Measurements from ENCODE around the gene WWOX. TPM values are rescaled to one million over a fixed set of nuclear protein-coding genes. Genes with fewer than 3 reads are reported as not detected.

The WWOX gene
- total RNA-seq, 1 experiment from 2014 or later = 38.9 TPM

DNA sequence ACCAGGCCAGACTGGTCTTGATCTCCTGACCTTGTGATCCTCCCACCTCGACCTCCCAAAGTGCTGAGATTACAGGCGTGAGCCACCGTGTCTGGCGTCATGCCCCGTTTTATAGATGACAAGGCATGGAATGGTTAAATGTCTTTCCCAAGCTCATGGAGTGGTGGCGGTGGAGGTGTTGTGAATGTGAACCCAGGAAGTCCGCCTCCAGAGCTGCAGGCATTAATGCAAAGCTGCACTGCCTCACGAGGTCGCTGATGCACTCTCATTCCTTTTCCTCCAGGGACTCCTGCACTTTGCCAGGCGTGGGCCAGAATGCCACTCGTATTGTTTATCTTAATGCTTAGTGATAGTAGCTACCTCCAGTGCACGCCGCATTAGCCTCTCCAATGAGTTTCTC lies 149.6 kb downstream of the WWOX start:
- in situ Hi-C loops (cut with HindIII; ENCODE audit: low sequenced_read_pairs) = no loop called here
- peak; percentile 60 for DNase-seq (ENCODE audit: low spot score)

DNA sequence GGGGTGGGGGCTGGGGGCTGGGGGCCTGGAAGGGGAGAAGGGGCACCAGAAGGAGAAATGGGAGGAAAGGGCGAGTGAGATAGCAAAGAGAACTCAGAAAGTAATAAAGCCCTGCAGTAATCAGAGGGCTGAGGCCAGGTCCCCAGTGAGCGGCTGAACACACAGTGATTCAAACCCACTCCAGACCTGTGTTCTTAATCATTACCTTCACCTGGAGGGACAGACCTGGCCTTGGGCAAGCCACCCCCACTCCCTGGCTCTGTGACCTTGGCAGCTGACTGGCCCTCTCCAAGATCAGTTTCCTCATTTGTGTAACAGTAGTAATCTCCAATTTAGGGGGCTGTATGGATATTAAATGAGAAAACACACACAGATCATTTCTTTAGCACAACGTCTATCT lies 150.4 kb downstream of the WWOX start:
- DNase-seq (ENCODE audit: low spot score) = no peak
- in situ Hi-C loops (cut with HindIII; ENCODE audit: low sequenced_read_pairs) = no loop called here

DNA sequence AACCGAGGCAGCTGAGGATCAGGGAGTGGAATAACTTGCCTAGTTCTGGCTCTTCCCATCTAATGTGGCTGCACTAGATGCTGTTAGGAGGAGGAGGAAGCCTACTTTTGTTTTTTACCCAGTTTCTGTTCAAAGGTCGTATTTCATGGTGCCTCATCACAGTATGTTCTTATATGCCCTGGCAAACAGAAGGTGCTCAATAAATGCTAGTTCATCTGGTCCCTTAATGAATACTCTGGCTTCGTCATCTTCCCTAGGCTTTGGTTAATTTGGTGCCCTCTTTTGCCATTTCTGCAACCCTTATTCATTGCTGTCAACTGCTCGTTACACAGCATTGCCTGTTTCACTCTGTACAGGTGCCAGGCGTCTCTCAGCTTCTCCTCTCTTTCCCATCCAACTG lies 151.7 kb downstream of the WWOX start:
- in situ Hi-C loops (cut with HindIII; ENCODE audit: low sequenced_read_pairs) = no loop called here
- no peak for DNase-seq (ENCODE audit: low spot score)

DNA sequence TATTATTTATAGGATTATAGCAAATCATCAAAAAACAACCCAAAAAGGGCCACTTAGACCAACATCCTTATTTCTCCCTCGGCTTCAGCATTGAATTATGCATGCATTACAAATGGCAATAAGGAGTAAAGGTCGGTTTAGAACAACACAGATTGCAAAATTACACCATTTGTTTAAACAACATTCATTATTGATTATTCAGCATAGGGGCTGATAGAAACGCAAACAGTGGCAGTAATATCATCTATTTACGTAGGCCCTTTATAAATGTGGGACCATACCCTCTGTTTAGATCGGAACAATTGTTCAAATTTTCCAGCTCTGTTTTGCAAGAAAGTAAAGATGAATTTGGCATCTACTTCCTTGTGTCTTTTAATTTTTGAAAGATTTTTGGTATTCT lies 153.3 kb downstream of the WWOX start:
- no peak for DNase-seq (ENCODE audit: low spot score)
- in situ Hi-C loops (cut with HindIII; ENCODE audit: low sequenced_read_pairs) = no loop called here

DNA sequence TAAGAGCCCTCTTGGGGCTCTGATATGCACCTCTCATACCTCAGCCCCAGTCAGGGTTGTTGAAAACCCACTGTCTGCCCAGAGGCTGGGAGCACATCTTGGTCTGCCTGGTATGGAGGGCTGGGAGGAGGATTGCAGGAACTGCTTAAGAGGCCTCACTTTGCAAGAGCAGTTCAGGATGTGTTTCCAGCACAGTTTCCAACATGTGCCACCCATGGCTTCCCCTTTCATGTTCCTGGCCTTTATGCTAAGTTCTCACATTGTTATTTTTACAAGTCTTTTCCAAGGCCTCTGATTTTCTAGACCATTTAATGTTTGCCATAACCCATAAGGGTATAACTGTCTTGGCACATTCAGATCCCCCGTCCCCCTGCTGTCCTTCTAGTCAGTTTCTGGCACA lies 155.4 kb downstream of the WWOX start:
- DNase-seq (ENCODE audit: low spot score) = no peak
- in situ Hi-C loops (cut with HindIII; ENCODE audit: low sequenced_read_pairs) = no loop called here

DNA sequence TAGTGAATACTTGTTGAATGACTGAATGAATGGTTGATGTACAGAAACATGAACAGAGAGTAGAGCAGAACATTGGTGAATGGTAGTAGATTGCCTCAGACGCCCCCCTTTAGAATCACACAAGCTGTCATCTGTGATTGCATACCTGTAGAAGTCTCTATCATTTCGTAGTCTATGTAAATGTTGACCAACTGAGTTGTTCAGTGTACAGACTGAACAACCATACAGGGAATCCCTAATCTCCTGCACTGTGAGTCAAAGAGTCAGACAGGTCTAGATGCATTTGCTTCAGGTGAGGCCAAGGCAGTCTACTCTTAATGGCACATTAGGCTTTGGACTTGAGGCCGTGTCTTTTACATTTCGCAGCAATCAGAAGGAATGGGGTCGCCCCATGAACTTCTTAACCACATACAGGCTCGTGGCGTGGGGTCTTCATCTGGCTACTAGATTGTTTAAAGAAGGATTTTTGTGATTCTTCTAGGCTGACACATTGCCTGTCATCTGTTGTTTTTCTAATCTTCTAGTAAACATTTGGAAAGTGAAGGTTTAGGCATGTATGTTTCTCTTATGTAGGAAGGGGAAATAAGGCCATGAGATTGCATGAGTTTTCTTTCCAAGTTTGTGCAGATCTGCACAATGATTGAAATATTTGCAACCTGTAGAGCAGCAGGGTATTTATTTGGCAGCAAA lies 157.4 kb downstream of the WWOX start:
- in situ Hi-C loops (cut with HindIII; ENCODE audit: low sequenced_read_pairs) = no loop called here

DNA sequence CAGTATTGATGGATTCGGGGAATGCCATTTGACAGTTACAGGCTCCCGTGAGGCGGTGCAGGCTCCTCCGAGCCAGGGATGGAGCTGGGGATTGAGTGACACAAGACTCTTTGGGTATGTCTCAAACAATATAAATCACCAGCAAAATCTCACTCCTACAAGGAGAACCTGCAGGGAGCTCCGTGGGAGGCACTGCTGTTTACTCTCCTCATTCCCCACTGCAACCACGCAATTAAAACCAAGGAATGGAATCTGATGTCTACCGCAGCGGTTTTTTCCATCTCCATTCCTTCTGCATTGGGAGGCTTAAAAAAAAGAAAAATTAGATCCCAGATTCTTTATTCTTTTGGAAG lies 157.9 kb downstream of the WWOX start:
- DNase-seq (ENCODE audit: low spot score) = peak; percentile 32
- in situ Hi-C loops (cut with HindIII; ENCODE audit: low sequenced_read_pairs) = no loop called here

More for the DNA sequence above, 157.4 kb downstream of the WWOX start:
- no peak for DNase-seq (ENCODE audit: low spot score)

DNA sequence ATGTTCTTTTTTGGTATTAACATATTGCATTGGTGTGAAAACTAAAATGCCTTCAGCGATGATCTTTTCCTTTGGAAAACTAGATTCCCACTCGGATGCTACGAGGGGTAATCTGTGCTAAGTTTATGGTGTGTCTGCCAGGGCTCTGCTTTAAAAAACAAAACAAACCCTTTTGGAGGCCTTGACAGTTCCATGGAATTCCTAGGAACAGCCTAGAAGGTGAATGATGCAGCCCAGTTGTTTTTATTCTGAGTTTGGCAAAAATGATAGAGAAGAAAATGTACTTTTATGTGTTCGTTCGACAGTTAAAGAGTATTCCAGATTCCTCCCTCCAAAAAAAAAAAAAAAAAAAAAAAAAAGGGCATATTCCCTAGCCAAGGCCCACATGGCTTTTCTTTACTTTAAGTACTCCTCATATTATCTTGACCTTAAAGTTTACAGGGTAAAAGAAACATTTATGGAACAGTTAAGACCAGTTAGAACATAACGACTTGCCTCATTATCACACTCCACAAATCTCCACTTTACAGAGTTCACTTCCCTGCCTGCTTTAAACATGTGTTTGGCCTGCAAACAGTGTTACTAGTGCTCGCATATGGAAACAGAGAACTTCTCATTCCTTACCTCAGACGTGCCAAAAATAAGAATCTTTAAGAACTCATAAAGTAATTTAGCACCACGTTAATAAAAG lies 159.1 kb downstream of the WWOX start:
- in situ Hi-C loops (cut with HindIII; ENCODE audit: low sequenced_read_pairs) = no loop called here
- DNase-seq (ENCODE audit: low spot score) = no peak

DNA sequence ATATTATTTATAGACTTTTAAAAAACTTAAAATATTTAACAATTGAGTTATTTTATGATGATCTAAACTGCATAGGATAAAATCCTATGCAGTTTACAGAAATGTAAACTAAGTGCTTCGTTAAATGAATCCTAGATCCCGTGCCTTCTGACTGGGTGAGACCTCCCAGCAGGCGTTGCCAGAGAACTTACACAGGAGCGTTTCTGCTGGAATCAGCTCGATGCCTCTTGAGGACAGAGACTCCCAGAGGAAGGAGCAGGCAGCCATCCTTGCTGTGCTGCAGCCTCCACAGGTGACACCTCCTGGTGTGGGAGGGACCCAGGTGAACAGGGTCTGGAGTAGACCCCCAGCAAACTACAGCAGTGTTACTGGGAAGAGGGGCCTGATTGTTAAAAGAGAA lies 160.4 kb downstream of the WWOX start:
- DNase-seq (ENCODE audit: low spot score) = no peak
- in situ Hi-C loops (cut with HindIII; ENCODE audit: low sequenced_read_pairs) = no loop called here

DNA sequence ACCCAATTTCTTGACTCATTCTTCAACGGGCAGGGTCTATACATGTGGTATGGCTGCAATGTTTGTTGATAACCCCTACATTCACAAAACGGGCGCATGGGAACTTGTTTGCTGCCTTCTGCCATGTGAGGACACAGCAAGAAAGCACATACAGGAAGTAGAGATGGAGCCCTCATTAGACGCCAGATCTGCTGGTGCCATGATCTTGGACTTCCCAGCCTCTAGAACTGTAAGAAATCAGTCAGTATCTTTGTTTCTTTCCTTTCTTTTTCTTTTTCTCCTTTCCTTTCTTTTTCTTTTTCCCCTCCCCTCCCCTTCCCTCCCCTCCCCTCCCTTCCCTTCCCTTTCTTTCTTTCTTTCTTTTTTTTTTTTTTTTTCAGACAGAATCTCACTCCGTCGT lies 165.2 kb downstream of the WWOX start:
- in situ Hi-C loops (cut with HindIII; ENCODE audit: low sequenced_read_pairs) = no loop called here
- DNase-seq (ENCODE audit: low spot score) = no peak

DNA sequence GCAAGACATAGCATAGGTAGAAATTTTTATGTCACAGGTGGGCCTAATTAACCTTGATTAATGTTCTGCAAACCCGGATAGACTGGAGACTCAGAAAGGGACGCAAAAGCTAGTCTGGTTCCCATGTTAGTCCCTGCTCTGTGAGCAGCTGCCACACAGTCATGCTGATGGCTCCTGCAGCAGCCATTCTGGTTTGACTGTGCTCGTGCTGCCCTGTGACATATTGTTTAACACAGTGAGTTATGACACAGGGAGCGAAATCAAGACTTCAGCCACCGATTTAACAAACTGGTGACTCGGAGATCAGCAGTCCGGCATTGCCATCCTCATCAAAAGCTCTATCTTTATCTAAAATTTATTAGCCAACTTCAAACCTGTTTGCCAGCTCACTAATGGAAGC lies 169.8 kb downstream of the WWOX start:
- in situ Hi-C loops (cut with HindIII; ENCODE audit: low sequenced_read_pairs) = no loop called here

DNA sequence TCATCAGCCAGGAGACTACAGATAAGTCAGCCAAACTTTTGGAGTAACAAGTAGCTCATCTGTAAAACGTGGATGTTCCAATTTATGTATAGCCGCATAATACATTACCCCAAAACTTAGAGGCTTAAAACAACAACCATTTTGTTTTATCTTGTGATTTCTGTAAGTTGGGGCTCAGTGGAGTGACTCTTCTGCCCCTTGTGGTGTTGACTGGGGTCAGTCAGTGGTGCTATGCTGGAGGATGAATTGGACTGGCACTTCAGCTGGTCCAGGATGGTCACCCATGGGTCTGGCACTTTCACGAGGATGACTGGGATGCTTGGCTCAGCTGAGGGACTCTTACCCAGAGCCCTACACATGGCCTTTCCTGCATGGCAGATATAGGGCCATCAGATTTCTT lies 172.5 kb downstream of the WWOX start:
- in situ Hi-C loops (cut with HindIII; ENCODE audit: low sequenced_read_pairs) = no loop called here
- no peak for DNase-seq (ENCODE audit: low spot score)

More for the DNA sequence above, 169.8 kb downstream of the WWOX start:
- peak; percentile 53 for DNase-seq (ENCODE audit: low spot score)

DNA sequence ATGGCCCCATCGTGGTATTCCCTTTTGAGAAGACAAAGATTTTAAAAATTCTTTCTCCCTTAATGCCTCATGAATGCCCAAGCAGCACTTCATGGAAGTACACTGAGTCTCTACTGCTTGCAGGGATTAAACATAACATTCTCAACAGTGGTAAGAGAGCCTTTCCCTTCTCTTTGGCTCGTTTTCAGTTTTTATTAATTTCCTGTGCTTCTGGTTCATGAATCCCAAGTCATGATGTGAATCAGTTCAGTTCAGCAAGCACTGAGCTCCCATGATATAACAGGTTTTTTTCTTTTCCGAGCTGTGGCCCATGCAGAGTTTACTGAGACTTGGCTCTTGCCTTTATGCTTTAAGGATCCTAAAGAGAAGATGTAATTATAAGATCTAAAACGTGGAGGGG lies 175.3 kb downstream of the WWOX start:
- DNase-seq (ENCODE audit: low spot score) = peak; percentile 77
- in situ Hi-C loops (cut with HindIII; ENCODE audit: low sequenced_read_pairs) = no loop called here

DNA sequence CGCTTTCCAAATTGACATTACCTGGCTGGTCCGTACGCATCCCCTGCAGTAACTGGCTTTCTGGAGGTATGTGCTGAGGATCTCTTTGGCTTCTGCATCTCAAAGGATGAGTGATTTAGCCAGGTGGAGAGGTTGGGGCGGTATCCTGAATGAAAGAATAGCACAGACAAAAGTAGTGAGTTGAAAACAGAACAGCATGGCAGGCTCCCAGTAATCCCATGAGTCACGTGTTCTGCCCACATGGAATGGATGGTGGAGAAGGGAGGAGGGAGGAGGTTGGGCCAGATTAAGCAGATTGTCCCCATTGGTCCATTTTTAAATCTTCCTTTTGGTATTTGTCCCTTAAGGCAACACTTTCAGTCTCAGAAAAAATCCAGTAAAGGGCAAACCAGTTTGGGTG lies 176.0 kb downstream of the WWOX start:
- in situ Hi-C loops (cut with HindIII; ENCODE audit: low sequenced_read_pairs) = no loop called here
- DNase-seq (ENCODE audit: low spot score) = no peak

DNA sequence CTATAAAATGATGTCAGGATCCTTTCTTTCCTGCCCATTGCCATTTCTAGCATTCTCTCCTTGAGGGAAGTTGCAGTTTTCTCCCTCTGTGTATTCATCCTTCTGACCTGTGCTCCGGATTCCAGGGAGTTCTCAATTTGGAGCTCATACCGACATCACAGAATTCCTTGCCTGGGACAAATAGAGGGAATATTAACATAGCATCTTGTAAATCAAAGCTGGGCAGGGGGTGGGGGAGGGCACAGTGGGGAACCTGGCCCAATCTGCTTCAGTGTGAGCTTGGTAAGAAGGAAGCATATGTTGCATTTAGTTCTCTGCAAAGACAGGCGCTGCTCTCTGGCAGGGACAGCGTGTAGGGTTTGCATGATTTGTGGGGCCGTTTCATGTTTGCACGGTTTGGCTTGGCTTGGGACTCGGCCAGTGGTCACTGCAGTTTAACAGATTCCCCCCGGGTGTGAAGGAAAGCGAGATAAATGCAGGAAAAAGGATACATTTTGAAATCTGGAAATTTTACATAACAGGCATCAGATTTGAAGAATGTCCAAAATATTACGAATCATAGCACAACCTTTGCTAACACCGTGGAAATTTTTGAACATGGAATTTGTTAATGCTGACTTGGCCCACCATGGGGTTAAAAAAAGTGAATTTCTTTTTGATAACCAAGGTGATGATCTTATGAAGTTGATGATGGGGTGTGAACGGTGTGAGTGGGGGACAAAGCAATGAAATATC lies 178.0 kb downstream of the WWOX start:
- in situ Hi-C loops (cut with HindIII; ENCODE audit: low sequenced_read_pairs) = no loop called here
- DNase-seq (ENCODE audit: low spot score) = peak; percentile 98

DNA sequence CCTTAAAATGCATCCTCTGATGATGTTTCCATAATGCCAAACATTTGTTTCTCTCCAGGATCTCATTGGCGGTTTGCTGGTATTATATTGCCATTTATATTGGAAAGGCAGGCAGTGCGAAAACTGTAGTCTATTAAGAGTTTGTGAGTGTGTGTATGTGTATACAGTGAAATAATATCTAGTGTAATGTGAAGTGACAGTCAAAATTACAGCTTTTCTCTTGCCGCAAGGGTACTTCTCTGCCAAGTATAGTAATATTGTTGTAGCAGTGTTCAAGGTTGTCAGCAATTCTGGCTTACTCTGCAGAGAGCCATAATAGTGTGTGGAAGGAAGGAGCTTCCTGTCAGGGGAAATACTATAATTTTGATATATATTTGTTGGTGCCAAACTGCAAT lies 178.6 kb downstream of the WWOX start:
- peak; percentile 66 for DNase-seq (ENCODE audit: low spot score)
- in situ Hi-C loops (cut with HindIII; ENCODE audit: low sequenced_read_pairs) = no loop called here

DNA sequence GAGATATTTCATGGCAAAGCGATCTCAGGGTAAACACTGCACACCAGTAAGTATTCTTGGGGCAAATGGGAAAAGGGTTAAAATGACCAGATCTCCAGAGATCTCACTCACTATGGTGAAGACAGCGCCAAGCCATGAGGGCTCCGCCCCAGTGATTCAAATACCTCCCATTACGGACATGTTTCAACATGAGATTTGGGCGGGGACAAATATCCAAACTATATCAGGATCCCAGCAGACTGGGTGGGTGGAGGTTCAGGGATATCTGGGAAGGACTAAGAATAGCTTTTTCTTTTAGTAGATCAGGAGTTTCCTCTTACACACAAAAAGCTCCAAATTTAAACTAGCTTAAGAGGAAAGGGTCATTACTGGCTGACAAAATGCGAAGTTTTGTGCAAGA lies 181.7 kb downstream of the WWOX start:
- in situ Hi-C loops (cut with HindIII; ENCODE audit: low sequenced_read_pairs) = no loop called here
- no peak for DNase-seq (ENCODE audit: low spot score)

DNA sequence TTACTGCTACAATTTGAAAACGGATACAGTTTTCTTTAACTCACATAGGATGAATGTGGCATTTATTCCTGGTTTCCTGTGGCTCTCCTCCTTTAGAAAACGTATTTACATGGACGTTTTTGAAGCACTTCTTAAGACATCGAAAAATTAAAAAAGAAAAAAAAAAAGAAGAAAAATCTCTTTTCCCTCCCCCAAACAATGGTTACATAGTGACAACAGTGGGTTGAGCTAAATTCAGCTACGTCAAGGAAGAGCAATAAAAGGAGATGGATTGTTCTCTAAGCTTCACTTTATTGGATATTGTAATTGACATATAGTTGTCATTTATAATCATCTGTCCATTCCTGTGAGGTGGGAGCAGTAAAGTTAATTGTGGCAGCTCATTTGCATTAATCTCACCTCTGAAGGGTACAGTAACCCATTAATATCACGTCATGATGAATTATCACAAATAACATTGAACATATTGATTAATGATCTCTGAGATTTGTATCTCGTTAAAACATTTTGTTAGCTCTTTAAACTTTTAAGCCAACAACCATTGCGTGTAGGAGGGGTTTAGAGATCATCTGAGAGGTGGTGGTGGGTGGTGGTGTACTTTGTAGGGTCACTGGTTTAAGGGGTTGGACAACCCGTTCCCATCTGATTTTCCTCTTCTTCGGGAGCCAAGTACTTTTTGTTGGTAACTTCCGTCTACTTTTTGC lies 184.2 kb downstream of the WWOX start:
- no peak for DNase-seq (ENCODE audit: low spot score)
- in situ Hi-C loops (cut with HindIII; ENCODE audit: low sequenced_read_pairs) = no loop called here

DNA sequence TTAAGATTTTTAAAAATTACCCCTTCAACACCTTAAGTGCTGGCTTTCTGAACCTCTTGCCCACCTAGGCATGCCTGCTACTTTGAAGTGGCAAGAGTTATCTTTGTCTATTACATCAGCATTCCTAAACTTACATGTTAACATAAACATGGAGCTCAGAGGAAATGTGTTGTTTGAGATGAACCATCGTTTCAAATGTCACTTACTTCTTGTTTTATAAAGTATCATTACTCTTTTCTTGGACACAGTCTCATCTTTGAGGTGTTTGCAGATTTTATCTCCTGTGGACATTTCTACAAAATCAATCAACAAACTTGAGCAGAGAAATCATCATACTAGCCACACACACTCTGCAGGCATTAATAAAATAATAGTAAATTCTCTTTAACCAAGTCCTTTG lies 184.9 kb downstream of the WWOX start:
- in situ Hi-C loops (cut with HindIII; ENCODE audit: low sequenced_read_pairs) = no loop called here
- no peak for DNase-seq (ENCODE audit: low spot score)

DNA sequence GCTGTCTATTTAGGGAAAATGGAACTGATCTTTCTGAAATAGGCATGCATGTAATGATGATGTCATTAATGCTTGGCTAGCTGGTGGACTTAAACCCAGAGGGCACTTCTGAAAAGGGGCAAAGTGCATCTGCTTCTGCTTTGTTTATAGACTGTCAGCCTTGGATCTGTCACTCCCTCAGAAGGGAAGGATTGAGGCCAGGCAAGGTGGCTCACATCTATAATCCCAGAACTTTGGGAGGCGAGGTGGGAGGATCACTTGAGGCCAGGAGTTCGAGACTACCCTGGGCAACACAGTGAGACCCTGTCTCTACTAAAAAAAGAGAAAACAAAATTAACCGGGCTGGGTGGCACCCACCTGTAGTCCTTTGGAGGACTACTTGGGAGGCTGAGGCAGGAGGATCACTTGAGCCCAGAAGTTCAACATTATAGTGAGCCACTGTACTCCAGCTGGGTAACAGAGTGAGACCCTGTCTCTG lies 185.5 kb downstream of the WWOX start:
- no peak for DNase-seq (ENCODE audit: low spot score)
- in situ Hi-C loops (cut with HindIII; ENCODE audit: low sequenced_read_pairs) = no loop called here

All from G401 (cell line).